ENCODE results near the gene ADAMTS4. TPM values are rescaled to one million over a fixed set of nuclear protein-coding genes. Genes with fewer than 3 reads are reported as not detected.
A peak's percentile ranks its signal among the peaks of the same experiment; 100 is the strongest.

Gene ADAMTS4
- total and polyA plus RNA-seq, 9 of the 15 experiments (the other 6 are each of a cell fraction or from before 2014, with no cell fraction given): 0.07 to 3.7 (median 0.41) TPM

- TF ChIP-seq CTCFL (IDR thresholded peaks at IDR 0.05; ENCODE audit: borderline replicate concordance, insufficient read depth, low read depth, low read length, poor library complexity, severe bottlenecking) (no peak), ARHGAP35 (IDR thresholded peaks at IDR 0.05; ENCODE audit: partially characterized antibody) (no peak), BCLAF1 (IDR thresholded peaks at IDR 0.05; ENCODE audit: borderline replicate concordance in 1 of 2, control insufficient read depth in 1 of 2, low read depth in 2 of 2, low read length in 1 of 2) (peak in 1 of 2 experiments; percentile 91; a peak in 2 of 4 replicates), FOXA1 (IDR thresholded peaks at IDR 0.05; ENCODE audit: borderline replicate concordance) (no peak), THRA (IDR thresholded peaks at IDR 0.05) (no peak), ZNF431 (CRISPR knock-in tag; IDR thresholded peaks at IDR 0.05) (no peak), HDAC6 (IDR thresholded peaks at IDR 0.05; ENCODE audit: low read depth, low read length) (no peak), ELK1 (CRISPR knock-in tag; IDR thresholded peaks at IDR 0.05) (no peak), ZNF354B (CRISPR knock-in tag; IDR thresholded peaks at IDR 0.05) (no peak), POU5F1 (IDR thresholded peaks at IDR 0.05; ENCODE audit: borderline replicate concordance, low read depth, low read length, partially characterized antibody) (no peak), E2F8 (IDR thresholded peaks at IDR 0.05; ENCODE audit: low read depth, partially characterized antibody) (peak; percentile 92), THRB (CRISPR knock-in tag; conservative IDR thresholded peaks at IDR 0.05) (no peak)
Measured at GRCh38 chr1:161153682-161154337, 45.0 kb downstream of the ADAMTS4 start, which contains the start of gene UFC1 (continued).
